Measurements from ENCODE around the gene ATP8B1.

- TF ChIP-seq POLR2A (IDR thresholded peaks at IDR 0.05) = no peak
- no peak for TF ChIP-seq CTCF (IDR thresholded peaks at IDR 0.05)
Observed at GRCh38 chr18:57813245-57813644, 10.1 kb upstream of the ATP8B1 start.
